HG02610 (cell line): ENCODE measurements around the gene NOS1AP.
"Not testable (repeated sequence)": the region's sequence is repeated elsewhere in the genome, so short reads cannot be mapped to it uniquely, and the experiment has no call there.

Experiments
- ATAC-seq: cut with Tn5 transposase; IDR thresholded peaks from one replicate; pipeline ENCODE4 v1.9.1; 2021; ENCODE audit warnings: mild to moderate bottlenecking, moderate library complexity; ENCODE audit not compliant: unreplicated experiment

The NOS1AP gene

GRCh38 chr1:162323023-162323422 lies 253.5 kb downstream of the NOS1AP start:
- no peak for ATAC-seq

GRCh38 chr1:162324396-162324795 lies 254.9 kb downstream of the NOS1AP start:
- ATAC-seq: no peak

GRCh38 chr1:162326559-162326958 lies 257.1 kb downstream of the NOS1AP start:
- no peak for ATAC-seq

- no peak for ATAC-seq
Observed at GRCh38 chr1:162327144-162327787, 257.8 kb downstream of the NOS1AP start.

GRCh38 chr1:162327788-162328165 lies 258.3 kb downstream of the NOS1AP start:
- no peak for ATAC-seq

GRCh38 chr1:162328512-162328911 lies 259.0 kb downstream of the NOS1AP start:
- ATAC-seq: no peak

- ATAC-seq: no peak
Observed at GRCh38 chr1:162329826-162330225, 260.3 kb downstream of the NOS1AP start.

- ATAC-seq: no peak
Observed at GRCh38 chr1:162333991-162334390, 264.5 kb downstream of the NOS1AP start.

- ATAC-seq: no peak
Observed at GRCh38 chr1:162335126-162335525, 265.6 kb downstream of the NOS1AP start.

- ATAC-seq: no peak
Observed at GRCh38 chr1:162336621-162337285, 267.3 kb downstream of the NOS1AP start.

GRCh38 chr1:162342452-162342983 lies 273.0 kb downstream of the NOS1AP start:
- no peak for ATAC-seq

GRCh38 chr1:162343470-162343869 lies 274.0 kb downstream of the NOS1AP start:
- ATAC-seq: no peak

GRCh38 chr1:162347281-162347680 lies 277.8 kb downstream of the NOS1AP start:
- ATAC-seq: no peak

- ATAC-seq: no peak
Observed at GRCh38 chr1:162349635-162350330, 280.3 kb downstream of the NOS1AP start.

- no peak for ATAC-seq
Observed at GRCh38 chr1:162351246-162351842, 281.9 kb downstream of the NOS1AP start.

GRCh38 chr1:162351874-162352273 lies 282.4 kb downstream of the NOS1AP start:
- not testable (repeated sequence) for ATAC-seq

GRCh38 chr1:162353078-162353477 lies 283.6 kb downstream of the NOS1AP start:
- no peak for ATAC-seq

- ATAC-seq: no peak
Observed at GRCh38 chr1:162353702-162354101, 284.2 kb downstream of the NOS1AP start.

GRCh38 chr1:162357681-162358266 lies 288.3 kb downstream of the NOS1AP start:
- no peak for ATAC-seq

- ATAC-seq: no peak
Observed at GRCh38 chr1:162358928-162359327, 289.4 kb downstream of the NOS1AP start.
